ENCODE data around the gene ZNF653.
"Not testable (repeated sequence)": the region's sequence is repeated elsewhere in the genome, so short reads cannot be mapped to it uniquely, and the experiment has no call there.

ZNF653 gene

DNA sequence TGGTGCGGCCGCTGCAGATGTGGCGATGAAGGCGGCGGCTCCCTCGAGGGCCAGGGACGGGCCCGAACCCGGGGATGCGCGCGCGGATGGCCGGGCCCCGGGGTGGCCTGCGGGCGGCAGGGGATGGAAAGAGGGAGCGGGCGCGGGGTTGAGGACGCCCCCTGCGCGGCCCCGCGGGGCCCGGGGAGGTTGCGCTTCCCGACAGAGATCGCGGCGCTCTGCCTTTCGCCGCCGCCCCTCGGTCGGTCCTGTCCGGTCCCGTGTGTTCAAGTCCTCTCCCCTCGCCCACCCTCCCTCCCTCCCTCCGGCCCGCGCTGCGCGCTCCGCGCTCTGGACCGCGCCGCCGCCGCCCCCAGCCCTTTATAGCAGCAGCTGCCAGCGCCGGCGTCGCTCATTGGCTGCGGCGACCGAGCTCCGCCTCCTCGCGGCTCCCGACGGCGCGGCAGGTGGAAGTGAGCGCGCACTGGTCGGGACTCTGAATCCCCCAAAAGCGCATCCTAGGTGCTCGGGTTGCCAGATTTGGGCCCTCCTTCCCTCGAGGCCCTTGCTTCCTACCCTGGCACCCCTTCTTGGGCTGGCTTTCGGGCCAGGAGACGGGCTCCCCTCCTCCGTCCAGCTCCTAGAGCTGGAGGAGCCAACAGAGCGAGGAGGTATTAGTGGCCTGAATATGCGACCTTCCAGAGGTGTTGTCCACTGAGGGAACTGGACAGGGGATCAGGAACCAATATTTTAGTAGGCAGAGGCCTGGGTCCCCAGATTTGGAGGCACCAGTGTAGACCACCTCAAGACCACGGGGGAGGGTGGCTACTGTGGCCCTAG is 24.7 kb downstream of the ZNF653 start, which contains the start of gene ELAVL3:
TSS of gene ELAVL3 (minus strand) at position 332 of the 819 bp plus-strand sequence. CDS start 438 bp downstream, outside the sequence.
- DNase-seq: peak in 1 of 2 experiments; percentile 58

DNA sequence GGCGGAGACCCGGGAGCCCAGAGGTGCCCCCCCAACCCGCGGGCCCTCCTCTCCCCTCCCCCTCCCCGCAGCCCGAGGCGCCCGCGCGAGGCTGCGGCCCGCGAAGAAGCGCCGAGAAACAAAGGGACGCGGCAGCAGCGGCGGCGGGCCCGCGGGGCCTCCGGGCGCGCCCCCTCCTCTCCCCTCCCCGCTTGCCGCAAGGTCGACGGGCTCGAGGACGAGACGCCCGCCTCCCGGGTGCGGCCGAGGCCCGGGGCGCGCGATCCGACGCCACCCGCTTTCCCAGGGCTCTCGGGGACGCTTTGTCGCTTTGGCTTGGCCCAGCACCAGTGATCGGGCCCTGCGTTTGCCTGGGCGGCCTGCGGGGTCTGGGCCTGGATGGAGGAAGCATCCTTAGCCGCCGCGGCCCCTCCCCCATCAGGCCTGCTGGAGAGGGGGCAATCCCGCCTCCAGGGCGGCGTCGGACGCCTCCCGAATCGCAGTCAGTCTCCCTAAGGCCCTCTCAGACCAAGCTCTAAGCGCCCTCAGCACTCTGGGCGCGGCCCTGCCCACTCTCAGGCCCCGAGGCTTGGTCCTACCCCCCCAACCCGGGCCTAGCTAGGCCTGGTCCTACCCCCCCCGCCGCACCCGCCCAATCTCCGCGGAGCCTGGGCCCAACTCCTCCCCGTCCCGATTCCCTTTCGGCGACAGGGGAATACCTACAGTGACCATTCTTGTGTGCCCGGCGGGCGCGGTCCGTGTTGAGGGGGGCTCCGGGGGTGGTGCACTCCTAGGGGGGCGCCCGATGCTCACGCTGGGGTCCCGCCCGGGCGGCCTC is 25.5 kb downstream of the ZNF653 start:
- DNase-seq: peak in 1 of 2 experiments; percentile 37

DNA sequence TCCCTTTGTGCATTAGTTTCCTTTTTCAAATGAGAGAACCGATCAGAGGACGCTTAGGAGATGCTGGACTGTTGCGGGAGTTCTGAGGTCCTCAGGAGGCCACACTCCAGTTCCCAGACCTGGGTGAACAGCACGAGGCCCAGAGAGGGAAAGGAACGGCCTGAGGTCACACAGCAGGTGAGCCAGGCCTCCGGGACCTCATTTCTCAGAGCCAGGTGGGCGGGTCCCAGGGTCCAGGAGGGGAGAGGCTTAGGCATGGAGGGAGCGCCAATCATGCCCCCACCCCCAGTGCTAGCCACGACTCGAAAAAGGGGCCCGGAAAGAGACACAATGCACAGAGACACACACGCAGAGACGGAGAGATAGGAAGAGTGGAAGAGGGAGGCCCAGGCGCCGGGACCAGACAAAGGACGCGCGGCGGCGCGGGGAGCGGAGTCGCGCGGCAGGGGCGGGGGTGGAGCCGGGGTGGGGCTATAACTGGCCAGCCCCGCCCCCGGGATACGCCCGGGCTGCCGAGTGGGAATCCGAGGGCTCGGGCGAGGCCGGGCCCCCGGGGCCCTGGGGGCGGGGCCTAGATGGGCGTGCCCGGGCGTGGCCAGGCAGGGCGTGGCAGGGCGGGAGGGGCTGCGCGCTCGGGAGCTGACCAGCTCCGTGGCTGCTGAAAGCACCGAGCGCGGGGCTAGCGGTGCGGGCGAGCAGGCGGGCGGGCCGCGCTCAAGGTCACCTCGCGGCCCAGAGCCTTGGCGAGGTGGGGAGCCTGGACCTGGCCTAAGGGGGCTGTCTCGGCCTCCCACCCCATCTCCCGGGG is 26.3 kb downstream of the ZNF653 start:
- peak in 1 of 2 experiments; percentile 76 for DNase-seq

- DNase-seq: no peak
Measured at GRCh38 chr19:11478167-11479089, 27.2 kb downstream of the ZNF653 start.

GRCh38 chr19:11475861-11476260 is 29.8 kb downstream of the ZNF653 start:
- no peak for DNase-seq

DNA sequence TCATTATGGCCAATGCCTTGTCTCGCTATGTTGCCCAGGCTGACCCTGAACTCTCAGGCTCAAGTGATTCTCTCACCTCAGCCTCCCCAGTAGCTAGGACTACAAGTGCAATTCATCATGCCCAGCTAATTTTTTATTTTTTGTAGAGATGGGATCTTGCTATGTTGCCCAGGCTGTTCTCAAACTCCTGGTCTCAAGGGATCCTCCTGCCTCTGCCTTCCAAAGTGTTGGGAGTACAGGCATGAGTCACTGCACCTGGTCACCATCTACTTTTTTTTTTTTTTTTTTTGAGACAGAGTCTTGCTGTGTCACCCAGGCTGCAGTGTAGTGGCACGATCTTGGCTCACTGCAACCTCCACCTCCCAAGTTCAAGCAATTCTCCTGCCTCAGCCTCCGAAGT is 30.3 kb downstream of the ZNF653 start:
- DNase-seq: not testable (repeated sequence)

GRCh38 chr19:11473725-11474124 is 31.9 kb downstream of the ZNF653 start:
- DNase-seq: no peak

GRCh38 chr19:11468266-11468845 is 37.3 kb downstream of the ZNF653 start:
- DNase-seq: not testable (repeated sequence)

GRCh38 chr19:11465600-11465999 is 40.0 kb downstream of the ZNF653 start:
- no peak for DNase-seq

GRCh38 chr19:11464333-11465265 is 41.0 kb downstream of the ZNF653 start:
- DNase-seq: no peak

- no peak for DNase-seq
Measured at GRCh38 chr19:11463391-11463790, 42.2 kb downstream of the ZNF653 start.

DNA sequence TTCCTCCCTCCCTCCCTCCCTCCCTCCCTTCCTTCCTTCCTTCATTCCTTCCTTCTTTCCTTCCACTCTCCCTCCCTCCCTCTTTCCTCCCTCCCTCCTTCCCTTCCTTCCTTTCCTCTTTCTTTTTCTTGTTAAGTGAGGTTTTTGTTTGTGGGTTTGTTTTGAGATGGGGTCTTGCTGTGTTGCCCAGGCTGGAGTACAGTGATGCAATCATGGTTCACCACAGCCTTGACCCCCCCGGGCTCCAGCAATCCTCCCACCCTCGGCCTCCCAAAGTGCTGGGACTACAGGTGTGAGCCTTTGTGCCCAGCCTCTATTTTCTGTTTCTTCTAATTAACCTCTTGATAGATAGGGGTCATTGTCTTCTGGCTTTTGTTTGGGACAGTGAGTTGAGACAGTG is 44.2 kb downstream of the ZNF653 start:
- DNase-seq: no peak

- DNase-seq: no peak
Measured at GRCh38 chr19:11460207-11460606, 45.4 kb downstream of the ZNF653 start.

DNA sequence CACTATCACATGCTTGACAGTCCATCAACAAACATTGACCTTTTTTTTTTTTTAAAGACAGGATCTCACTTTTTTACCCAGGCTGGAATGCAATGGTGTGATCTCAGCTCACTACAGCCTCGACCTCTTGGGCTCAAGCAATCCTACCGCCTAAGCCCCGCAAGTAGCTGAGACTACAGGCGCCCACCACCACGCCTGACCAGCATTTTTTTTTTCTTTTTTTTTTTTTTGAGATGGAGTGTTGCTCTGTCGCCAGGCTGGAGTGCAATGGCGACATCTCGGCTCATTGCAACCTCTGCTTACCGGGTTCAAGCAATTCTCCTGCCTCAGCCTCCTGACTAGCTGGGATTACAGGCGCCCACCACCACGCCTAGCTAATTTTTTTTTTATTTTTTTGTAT is 46.7 kb downstream of the ZNF653 start:
- DNase-seq: not testable (repeated sequence)

GRCh38 chr19:11458236-11458900 is 47.3 kb downstream of the ZNF653 start:
- DNase-seq: no peak

GRCh38 chr19:11457831-11458230 is 47.8 kb downstream of the ZNF653 start:
- no peak for DNase-seq

DNA sequence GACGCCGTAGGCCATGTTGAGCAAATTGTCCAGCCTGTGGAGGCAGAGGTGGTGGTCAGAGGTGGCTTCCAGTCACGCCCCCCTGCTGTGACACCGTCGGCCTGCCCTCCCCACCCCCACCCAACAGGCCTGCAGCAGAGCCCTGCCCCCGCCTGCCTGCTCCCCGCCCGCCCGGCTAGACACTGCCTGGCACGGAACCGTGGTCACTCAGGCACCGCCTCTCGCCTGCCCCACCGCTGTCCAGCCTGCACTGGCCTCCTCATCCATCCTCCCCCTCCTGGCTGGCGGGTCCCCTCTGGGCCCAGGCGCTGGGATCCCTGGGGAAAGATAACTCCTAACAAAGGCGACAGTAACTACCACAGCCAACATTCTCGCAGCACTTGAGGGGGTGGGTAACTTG is 48.5 kb downstream of the ZNF653 start:
- DNase-seq: no peak

GRCh38 chr19:11456659-11457058 is 49.0 kb downstream of the ZNF653 start:
- DNase-seq: no peak

GRCh38 chr19:11455233-11455554 is 50.4 kb downstream of the ZNF653 start:
- DNase-seq: not testable (repeated sequence)

Data from NCI-H526 (cell line).